ENCODE measurements around the gene CDH13. TPM values are rescaled to one million over a fixed set of nuclear protein-coding genes. Genes with fewer than 3 reads are reported as not detected.

The CDH13 gene
- total and polyA plus RNA-seq, 5 donors = 20.7 to 123 (median 93.6) TPM

- Histone ChIP-seq H3K27ac (ENCODE audit: low read length) (no peak overlapping the region), H3K27me3 (ENCODE audit: control insufficient read depth, insufficient read depth) (no peaks in the 10 kb centered on the region), H3K4me3 (ENCODE audit: low read length) (no peak overlapping the region), H3K4me1 (ENCODE audit: control insufficient read depth, insufficient read depth, low read length) (no peaks in the 10 kb centered on the region), H3K9me3 (ENCODE audit: control insufficient read depth, low read length) (no peaks in the 10 kb centered on the region)
- ATAC-seq = no peak
- DNase-seq = no peak
- 63% methylated on average over 7 of the region's 7 CpGs for WGBS
- intact Hi-C loops (cut with DNase I) = no loop called here
Observed at GRCh38 chr16:82788225-82788624, 161.5 kb downstream of the CDH13 start.

DNA sequence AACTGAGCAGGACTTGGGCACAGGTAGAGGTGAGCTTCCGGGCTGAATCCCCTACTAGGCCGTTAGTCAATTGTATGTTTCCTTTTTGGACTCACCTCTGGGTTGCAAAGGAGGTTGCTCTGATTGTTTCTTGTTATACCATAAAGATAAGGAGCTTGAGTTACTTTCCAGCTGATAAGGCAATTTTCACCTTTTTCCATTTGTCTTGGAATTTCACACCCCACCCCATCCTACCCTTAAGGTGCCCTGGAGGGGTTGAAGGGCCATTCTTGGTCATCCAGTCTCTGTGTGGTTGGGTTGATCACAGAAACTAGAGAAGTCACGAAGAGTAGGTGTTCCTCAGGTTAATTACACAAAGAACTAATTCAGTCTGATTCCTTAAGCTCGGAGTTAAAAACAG is 162.2 kb downstream of the CDH13 start:
- intact Hi-C loops (cut with DNase I) = no loop called here
- H3K4me1 ChIP-seq (ENCODE audit: control insufficient read depth, insufficient read depth, low read length) = no peaks in the 10 kb centered on the region
- DNase-seq (no peak), ATAC-seq (no peak)
- no peaks in the 10 kb centered on the region for H3K27me3 ChIP-seq (ENCODE audit: control insufficient read depth, insufficient read depth)
- no peak overlapping the region for H3K4me3 ChIP-seq (ENCODE audit: low read length)
- 92% methylated on average over 4 of the region's 4 CpGs for WGBS
- no peak overlapping the region for H3K27ac ChIP-seq (ENCODE audit: low read length)
- no peaks in the 10 kb centered on the region for H3K9me3 ChIP-seq (ENCODE audit: control insufficient read depth, low read length)

DNA sequence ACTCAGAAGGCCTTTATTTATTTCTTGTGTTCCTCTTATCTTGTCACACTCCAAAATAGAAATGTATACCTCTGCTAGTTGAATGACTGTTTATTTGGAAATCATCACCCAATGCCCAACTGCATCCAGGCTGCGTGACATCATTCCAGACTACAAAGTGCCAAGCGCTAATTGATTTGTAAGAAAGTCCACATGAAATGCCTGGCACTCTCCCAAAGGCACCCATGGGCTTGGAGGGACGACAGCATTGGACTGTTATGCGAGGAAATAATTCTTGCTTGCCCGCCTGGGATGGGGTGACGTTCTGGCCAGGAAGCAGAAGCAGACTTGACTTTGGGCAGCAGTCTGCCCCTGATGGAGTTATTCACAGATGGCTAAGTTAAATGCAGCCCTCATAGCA is 165.9 kb downstream of the CDH13 start:
- ATAC-seq = no peak
- intact Hi-C loops (cut with DNase I) = no loop called here
- 88% methylated on average over 6 of the region's 6 CpGs for WGBS

DNA sequence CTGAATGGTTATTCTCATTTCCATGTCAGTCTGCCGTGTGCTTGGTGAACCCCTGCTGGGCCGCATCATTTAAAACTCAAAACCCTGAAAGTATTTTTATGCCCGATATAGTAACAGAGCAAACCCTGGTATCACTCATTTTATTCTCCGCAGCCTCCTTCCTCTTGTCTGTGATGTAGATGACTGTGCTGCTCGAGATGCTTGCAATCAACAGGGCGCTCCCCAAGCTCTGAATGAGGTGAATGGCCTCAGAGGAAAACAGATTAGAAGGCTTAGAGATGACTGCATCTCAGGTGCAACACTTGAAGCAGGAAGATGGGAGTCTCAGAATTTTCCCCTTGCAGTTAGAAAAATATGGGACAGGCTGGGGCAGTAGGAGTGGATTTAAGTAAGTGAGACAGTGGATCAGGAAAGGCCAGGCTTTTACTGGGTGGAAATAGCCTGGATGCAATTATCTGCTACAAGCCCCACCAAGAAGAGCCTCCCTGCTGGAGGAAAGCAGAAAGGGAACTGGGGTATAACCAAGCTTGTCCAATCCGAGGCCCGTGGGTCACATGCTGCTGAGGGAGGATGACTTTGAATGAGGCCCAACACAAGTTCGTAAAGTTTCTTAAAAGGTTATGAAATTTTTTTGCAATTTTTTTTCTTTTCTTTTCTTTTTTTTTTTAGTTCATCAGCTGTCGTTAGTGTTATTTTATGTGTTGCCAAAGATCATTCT is 166.9 kb downstream of the CDH13 start:
- Histone ChIP-seq H3K9me3 (ENCODE audit: control insufficient read depth, low read length) (no peaks in the 10 kb centered on the region), H3K4me1 (ENCODE audit: control insufficient read depth, insufficient read depth, low read length) (no peaks in the 10 kb centered on the region), H3K27ac (ENCODE audit: low read length) (no peak overlapping the region), H3K27me3 (ENCODE audit: control insufficient read depth, insufficient read depth) (no peaks in the 10 kb centered on the region), H3K4me3 (ENCODE audit: low read length) (no peak overlapping the region)
- intact Hi-C loops (cut with DNase I) = no loop called here
- ATAC-seq (no peak), DNase-seq (no peak)
- WGBS = 84% methylated on average over 10 of the region's 10 CpGs

More for the DNA sequence above, 165.9 kb downstream of the CDH13 start:
- Histone ChIP-seq H3K4me3 (ENCODE audit: low read length) (no peak overlapping the region), H3K27ac (ENCODE audit: low read length) (no peak overlapping the region), H3K4me1 (ENCODE audit: control insufficient read depth, insufficient read depth, low read length) (no peaks in the 10 kb centered on the region), H3K27me3 (ENCODE audit: control insufficient read depth, insufficient read depth) (no peaks in the 10 kb centered on the region), H3K9me3 (ENCODE audit: control insufficient read depth, low read length) (no peaks in the 10 kb centered on the region)
- DNase-seq = no peak

GRCh38 chr16:82796047-82796446 is 169.3 kb downstream of the CDH13 start:
- no peak for DNase-seq
- no peak for ATAC-seq
- 79% methylated on average over 3 of the region's 3 CpGs for WGBS
- intact Hi-C loops (cut with DNase I) = no loop called here
- Histone ChIP-seq H3K4me1 (ENCODE audit: control insufficient read depth, insufficient read depth, low read length) (no peaks in the 10 kb centered on the region), H3K4me3 (ENCODE audit: low read length) (no peak overlapping the region), H3K9me3 (ENCODE audit: control insufficient read depth, low read length) (no peaks in the 10 kb centered on the region), H3K27ac (ENCODE audit: low read length) (no peak overlapping the region), H3K27me3 (ENCODE audit: control insufficient read depth, insufficient read depth) (no peaks in the 10 kb centered on the region)

DNA sequence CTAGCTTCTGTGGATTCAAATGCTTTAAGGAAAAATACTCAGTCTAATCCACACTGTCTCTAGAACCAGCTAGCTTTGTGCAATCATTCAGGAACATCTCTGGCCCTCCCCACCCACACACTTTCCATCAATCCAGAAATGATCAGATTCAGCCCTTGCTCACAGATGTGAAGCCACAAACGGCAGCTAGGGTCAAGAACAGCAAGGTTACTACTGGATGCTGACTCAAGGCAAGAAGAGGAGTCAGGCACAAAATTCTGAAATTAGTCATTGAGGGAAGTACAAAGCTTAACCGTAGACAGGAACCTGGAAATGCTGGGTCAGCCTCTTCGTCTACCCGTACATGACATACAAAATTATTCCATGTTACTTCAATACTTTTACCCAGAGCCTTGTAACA is 174.6 kb downstream of the CDH13 start:
- Histone ChIP-seq H3K27me3 (ENCODE audit: control insufficient read depth, insufficient read depth) (no peaks in the 10 kb centered on the region), H3K27ac (ENCODE audit: low read length) (no peak overlapping the region), H3K4me1 (ENCODE audit: control insufficient read depth, insufficient read depth, low read length) (no peaks in the 10 kb centered on the region), H3K9me3 (ENCODE audit: control insufficient read depth, low read length) (no peaks in the 10 kb centered on the region), H3K4me3 (ENCODE audit: low read length) (no peak overlapping the region)
- no peak for ATAC-seq
- intact Hi-C loops (cut with DNase I) = no loop called here
- DNase-seq = no peak
- whole genome bisulfite sequencing = 90% methylated on average over 4 of the region's 4 CpGs

DNA sequence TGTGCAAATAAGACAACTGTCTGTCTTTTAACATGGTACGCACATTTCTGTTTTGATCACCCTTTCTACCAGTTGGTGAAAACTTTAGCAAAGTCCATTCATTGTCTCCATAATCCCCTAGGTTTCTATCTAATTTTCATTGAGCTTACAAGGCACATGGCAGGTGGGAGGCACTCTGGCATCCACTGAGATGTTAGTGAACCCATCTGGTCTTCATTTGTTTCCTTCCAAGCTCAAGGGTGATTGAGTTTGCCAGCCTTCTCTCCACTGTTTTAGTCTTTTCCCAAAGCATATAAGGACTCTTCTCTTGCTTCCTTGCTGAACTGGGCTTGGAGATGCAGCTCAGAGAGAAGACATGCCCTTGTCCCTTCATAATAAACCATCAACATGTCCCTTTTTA is 179.1 kb downstream of the CDH13 start:
- no peak overlapping the region for H3K27ac ChIP-seq (ENCODE audit: low read length)
- H3K9me3 ChIP-seq (ENCODE audit: control insufficient read depth, low read length) = no peaks in the 10 kb centered on the region
- intact Hi-C loops (cut with DNase I) = no loop called here
- no peaks in the 10 kb centered on the region for H3K4me1 ChIP-seq (ENCODE audit: control insufficient read depth, insufficient read depth, low read length)
- no peaks in the 10 kb centered on the region for H3K27me3 ChIP-seq (ENCODE audit: control insufficient read depth, insufficient read depth)
- DNase-seq (no peak), ATAC-seq (no peak)
- 100% methylated on average over 1 of the region's 1 CpG for WGBS
- H3K4me3 ChIP-seq (ENCODE audit: low read length) = no peak overlapping the region

- H3K27ac ChIP-seq (ENCODE audit: low read length) = no peak overlapping the region
- no peaks in the 10 kb centered on the region for H3K9me3 ChIP-seq (ENCODE audit: control insufficient read depth, low read length)
- H3K4me3 ChIP-seq (ENCODE audit: low read length) = no peak overlapping the region
- no peak for DNase-seq
- H3K27me3 ChIP-seq (ENCODE audit: control insufficient read depth, insufficient read depth) = no peaks in the 10 kb centered on the region
- no peaks in the 10 kb centered on the region for H3K4me1 ChIP-seq (ENCODE audit: control insufficient read depth, insufficient read depth, low read length)
- WGBS = 51% methylated on average over 3 of the region's 3 CpGs
- intact Hi-C loops (cut with DNase I) = no loop called here
- ATAC-seq = no peak
Observed at GRCh38 chr16:82807311-82807710, 180.5 kb downstream of the CDH13 start.

GRCh38 chr16:82808036-82808435 is 181.3 kb downstream of the CDH13 start:
- ATAC-seq = no peak

GRCh38 chr16:82810077-82810476 is 183.3 kb downstream of the CDH13 start:
- Histone ChIP-seq H3K27ac (ENCODE audit: low read length) (no peak overlapping the region), H3K4me1 (ENCODE audit: control insufficient read depth, insufficient read depth, low read length) (no peaks in the 10 kb centered on the region), H3K9me3 (ENCODE audit: control insufficient read depth, low read length) (no peaks in the 10 kb centered on the region), H3K27me3 (ENCODE audit: control insufficient read depth, insufficient read depth) (no peaks in the 10 kb centered on the region), H3K4me3 (ENCODE audit: low read length) (no peak overlapping the region)
- ATAC-seq (no peak), DNase-seq (no peak)
- intact Hi-C loops (cut with DNase I) = no loop called here
- 82% methylated on average over 6 of the region's 6 CpGs for WGBS

More at GRCh38 chr16:82808036-82808435, 181.3 kb downstream of the CDH13 start:
- Histone ChIP-seq H3K4me3 (ENCODE audit: low read length) (no peak overlapping the region), H3K9me3 (ENCODE audit: control insufficient read depth, low read length) (no peaks in the 10 kb centered on the region), H3K4me1 (ENCODE audit: control insufficient read depth, insufficient read depth, low read length) (no peaks in the 10 kb centered on the region), H3K27me3 (ENCODE audit: control insufficient read depth, insufficient read depth) (no peaks in the 10 kb centered on the region), H3K27ac (ENCODE audit: low read length) (no peak overlapping the region)
- 69% methylated on average over 1 of the region's 1 CpG for WGBS
- intact Hi-C loops (cut with DNase I) = no loop called here
- no peak for DNase-seq

GRCh38 chr16:82814059-82814458 is 187.3 kb downstream of the CDH13 start:
- WGBS = 60% methylated on average over 3 of the region's 3 CpGs
- no peaks in the 10 kb centered on the region for H3K9me3 ChIP-seq (ENCODE audit: control insufficient read depth, low read length)

GRCh38 chr16:82819286-82819685 is 192.5 kb downstream of the CDH13 start:
- intact Hi-C loops (cut with DNase I) = no loop called here
- Histone ChIP-seq H3K27me3 (ENCODE audit: control insufficient read depth, insufficient read depth) (no peaks in the 10 kb centered on the region), H3K4me1 (ENCODE audit: control insufficient read depth, insufficient read depth, low read length) (peaks cover 3% of the 10 kb centered on the region), H3K27ac (ENCODE audit: low read length) (no peak overlapping the region), H3K9me3 (ENCODE audit: control insufficient read depth, low read length) (no peaks in the 10 kb centered on the region), H3K4me3 (ENCODE audit: low read length) (no peak overlapping the region)
- no peak for DNase-seq
- no peak for ATAC-seq

More at GRCh38 chr16:82814059-82814458, 187.3 kb downstream of the CDH13 start:
- Histone ChIP-seq H3K27me3 (ENCODE audit: control insufficient read depth, insufficient read depth) (no peaks in the 10 kb centered on the region), H3K4me1 (ENCODE audit: control insufficient read depth, insufficient read depth, low read length) (no peaks in the 10 kb centered on the region), H3K27ac (ENCODE audit: low read length) (no peak overlapping the region), H3K4me3 (ENCODE audit: low read length) (no peak overlapping the region)
- DNase-seq (no peak), ATAC-seq (no peak)
- intact Hi-C loops (cut with DNase I) = no loop called here
